ENCODE results near the gene NUP160.
"Not testable (repeated sequence)": the region's sequence is repeated elsewhere in the genome, so short reads cannot be mapped to it uniquely, and the experiment has no call there.

The NUP160 gene

GRCh38 chr11:47784785-47785381, 63.3 kb downstream of the NUP160 start:
- no peak for DNase-seq

- no peak for DNase-seq
These were observed 65.0 kb downstream of the NUP160 start for GRCh38 chr11:47783087-47783610.

DNA sequence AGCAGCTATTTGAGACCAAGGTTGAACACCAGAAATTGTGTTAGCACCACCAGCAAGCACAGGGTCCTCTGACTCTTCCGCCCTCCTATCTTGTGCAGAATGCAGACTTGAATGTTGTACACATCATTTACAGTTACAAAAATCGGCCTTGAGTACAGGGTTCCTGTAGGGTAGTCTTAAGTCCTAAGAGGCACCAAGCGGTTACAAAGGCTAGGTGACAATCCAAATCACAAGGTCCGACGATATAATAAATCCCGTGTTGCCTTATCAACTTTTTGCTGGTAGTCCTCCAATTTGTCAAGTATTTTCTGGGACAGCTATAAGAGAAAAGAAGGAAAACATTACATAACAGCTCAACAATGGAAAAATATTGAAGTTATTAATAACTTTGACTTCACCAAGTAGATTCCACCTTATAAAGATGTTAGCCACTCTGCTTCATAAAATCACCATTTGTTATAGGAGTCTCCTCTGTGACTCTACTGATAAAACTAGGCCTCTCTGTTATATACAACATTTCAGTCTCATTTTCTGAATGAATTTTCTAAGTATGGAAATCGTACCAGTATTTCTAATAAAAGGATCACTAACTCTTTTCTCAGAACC, 69.2 kb downstream of the NUP160 start:
- DNase-seq = no peak

GRCh38 chr11:47775240-47775869, 72.8 kb downstream of the NUP160 start:
- no peak for DNase-seq

DNA sequence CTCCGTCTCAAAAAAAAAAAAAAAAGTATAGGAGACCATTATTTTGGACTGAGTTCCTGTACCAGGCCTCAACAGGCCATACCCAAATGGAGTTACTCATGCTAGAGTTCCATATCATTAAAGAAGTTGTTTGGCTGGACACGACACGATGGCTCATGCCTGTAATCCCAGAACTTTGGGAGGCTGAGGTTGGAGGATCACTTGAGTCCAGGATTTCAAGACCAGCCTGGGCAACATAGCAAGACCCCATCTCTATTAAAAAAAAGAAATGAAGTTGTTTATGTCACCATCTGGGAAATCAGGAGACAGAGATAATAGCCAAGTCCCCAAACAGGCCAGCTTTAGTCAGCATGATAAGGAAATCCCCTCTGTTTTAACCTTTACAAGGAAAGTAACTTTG, 74.3 kb downstream of the NUP160 start:
- no peak for DNase-seq

DNA sequence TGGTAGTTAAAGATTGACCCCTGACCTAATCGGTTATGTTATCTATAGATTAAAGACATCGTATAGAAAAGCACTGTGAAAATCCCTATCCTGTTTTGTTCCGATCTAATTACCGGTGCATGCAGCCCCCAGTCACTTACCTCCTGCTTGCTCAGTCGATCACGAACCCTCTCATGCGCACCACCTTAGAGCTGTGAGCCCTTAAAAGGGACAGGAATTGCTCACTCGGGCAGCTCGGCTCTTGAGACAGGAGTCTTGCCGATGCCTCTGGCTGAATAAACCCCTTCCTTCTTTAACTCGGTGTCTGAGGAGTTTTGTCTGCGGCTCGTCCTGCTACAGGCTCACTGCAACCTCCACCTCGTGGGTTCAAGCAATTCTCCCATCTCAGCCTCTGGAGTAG, 78.6 kb downstream of the NUP160 start:
- not testable (repeated sequence) for DNase-seq

GRCh38 chr11:47768101-47768612, 80.0 kb downstream of the NUP160 start:
- peak; percentile 45 for DNase-seq

- DNase-seq = peak; percentile 13
These were observed 81.5 kb downstream of the NUP160 start for GRCh38 chr11:47766509-47767227.

GRCh38 chr11:47765086-47765485, 83.1 kb downstream of the NUP160 start:
- no peak for DNase-seq

DNA sequence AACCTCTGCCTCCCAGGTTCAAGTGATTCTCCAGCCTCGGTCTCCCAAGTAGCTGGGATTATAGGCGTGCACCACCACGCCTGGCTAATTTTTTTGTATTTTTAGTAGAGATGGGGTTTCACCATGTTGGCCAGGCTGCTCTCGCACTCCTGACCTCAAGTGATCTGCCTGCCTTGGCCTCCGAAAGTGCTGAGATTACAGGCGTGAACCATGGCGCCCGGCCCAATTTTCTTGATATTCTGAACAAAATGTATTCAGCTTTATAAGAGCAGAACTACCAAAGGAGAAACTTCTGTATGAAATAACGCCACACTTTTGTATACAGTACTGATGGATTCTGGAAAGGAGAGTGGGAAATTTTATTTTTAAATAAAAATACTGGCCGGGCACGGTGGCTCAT, 88.9 kb downstream of the NUP160 start:
- not testable (repeated sequence) for DNase-seq

DNA sequence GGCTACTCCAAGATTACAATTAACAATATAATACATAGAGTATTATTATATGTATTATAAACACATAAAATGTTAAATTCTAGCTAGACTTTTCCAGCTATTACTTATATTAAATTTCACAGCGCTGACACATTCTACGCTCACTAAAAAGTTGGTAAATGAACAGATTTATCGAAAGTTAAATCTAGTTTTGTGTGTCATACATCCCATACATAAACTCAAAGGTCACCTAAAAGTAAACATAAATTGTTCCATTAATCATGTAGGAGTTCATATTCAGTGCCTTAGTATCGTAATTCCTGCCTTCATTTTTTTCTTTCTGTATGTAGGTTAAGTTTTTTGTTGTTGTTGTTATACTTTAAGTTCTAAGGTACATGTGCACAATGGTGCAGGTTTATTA, 91.9 kb downstream of the NUP160 start:
- no peak for DNase-seq

GRCh38 chr11:47750725-47751124, 97.4 kb downstream of the NUP160 start:
- no peak for DNase-seq

- not testable (repeated sequence) for DNase-seq
These were observed 105.7 kb downstream of the NUP160 start for GRCh38 chr11:47742494-47742893.

- DNase-seq = not testable (repeated sequence)
These were observed 110.3 kb downstream of the NUP160 start for GRCh38 chr11:47737817-47738216.

- DNase-seq = no peak
These were observed 115.9 kb downstream of the NUP160 start for GRCh38 chr11:47732271-47732670.

DNA sequence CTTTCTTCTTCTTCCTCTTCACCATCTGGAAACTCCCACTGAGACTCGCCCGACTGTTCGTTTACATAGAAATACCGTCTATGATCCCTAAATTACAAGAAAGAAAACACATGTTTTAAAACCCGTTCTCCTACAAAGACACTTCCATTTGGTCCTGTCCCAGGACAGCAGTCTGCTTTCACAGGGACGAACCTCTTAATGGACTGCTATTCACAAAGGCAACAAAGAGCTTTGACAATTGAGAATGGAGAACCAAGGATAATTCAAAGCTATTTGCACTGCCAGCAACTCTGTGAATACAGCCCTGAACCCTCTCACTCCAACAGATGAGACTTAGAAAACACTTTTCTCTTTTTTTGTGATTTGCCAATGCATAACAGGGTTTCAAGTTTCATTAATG, 116.7 kb downstream of the NUP160 start:
- no peak for DNase-seq

All from NCI-H1694 treated with DMSO at 0.1 percent for 48 hours (cell line).